ENCODE measurements around the gene OLFML2A. TPM values are rescaled to one million over a fixed set of nuclear protein-coding genes. Genes with fewer than 3 reads are reported as not detected.

Gene OLFML2A
- total and polyA plus RNA-seq, 2 of the 13 experiments (the other 11 are each of a cell fraction or from before 2014, with no cell fraction given) = 0.01 to 0.02 TPM

DNA sequence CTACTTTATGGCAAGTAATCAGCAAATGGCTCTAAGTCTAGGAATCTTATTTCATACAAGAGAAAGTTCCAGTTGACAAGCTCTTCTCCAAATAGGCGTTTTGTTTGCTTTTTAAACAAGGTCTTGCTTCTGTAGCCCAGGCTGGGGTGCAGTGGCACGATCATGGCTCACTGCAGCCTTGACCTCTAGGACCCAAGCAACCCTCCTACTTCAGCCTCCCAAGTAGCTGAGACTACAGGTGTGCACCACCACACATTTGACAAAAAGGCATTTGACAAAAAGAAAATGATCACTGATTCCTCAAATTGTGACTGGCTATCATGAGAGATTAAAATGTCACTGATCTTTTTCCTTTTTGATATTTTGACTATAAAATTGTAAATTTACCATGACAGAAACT is 37.6 kb upstream of the OLFML2A start (continued):
- TF ChIP-seq, protein P1, sequence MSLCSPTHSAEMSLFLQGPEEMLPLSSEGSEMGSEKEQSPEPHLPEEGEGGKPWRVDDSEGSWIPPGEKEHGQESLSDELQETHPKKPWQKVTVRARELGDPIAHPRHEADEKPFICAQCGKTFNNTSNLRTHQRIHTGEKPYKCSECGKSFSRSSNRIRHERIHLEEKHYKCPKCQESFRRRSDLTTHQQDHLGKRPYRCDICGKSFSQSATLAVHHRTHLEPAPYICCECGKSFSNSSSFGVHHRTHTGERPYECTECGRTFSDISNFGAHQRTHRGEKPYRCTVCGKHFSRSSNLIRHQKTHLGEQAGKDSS (CRISPR knock-in tag; IDR thresholded peaks at IDR 0.05; ENCODE audit: borderline replicate concordance, low read depth) = no peak
- no peak for TF ChIP-seq ZNF543 (CRISPR knock-in tag; IDR thresholded peaks at IDR 0.05)
- TF ChIP-seq KLF9 (CRISPR knock-in tag; IDR thresholded peaks at IDR 0.05; ENCODE audit: low read depth) = no peak
- peak; percentile 73 for TF ChIP-seq ZMYM3 (CRISPR knock-in tag; IDR thresholded peaks at IDR 0.05)
- TF ChIP-seq ZBTB1 (CRISPR knock-in tag; IDR thresholded peaks at IDR 0.05; ENCODE audit: borderline replicate concordance) = no peak
- no peak for TF ChIP-seq ZNF234 (CRISPR knock-in tag; conservative IDR thresholded peaks at IDR 0.05)
- TF ChIP-seq HNRNPK (IDR thresholded peaks at IDR 0.05; ENCODE audit: low read depth, low read length, poor library complexity, severe bottlenecking) = no peak
- no peak for TF ChIP-seq ZSCAN20 (CRISPR knock-in tag; IDR thresholded peaks at IDR 0.05; ENCODE audit: borderline replicate concordance)
- TF ChIP-seq, protein P2, sequence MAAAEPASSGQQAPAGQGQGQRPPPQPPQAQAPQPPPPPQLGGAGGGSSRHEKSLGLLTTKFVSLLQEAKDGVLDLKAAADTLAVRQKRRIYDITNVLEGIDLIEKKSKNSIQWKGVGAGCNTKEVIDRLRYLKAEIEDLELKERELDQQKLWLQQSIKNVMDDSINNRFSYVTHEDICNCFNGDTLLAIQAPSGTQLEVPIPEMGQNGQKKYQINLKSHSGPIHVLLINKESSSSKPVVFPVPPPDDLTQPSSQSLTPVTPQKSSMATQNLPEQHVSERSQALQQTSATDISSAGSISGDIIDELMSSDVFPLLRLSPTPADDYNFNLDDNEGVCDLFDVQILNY (CRISPR knock-in tag; conservative IDR thresholded peaks at IDR 0.05) = no peak
- no peak for TF ChIP-seq ZNF468 (CRISPR knock-in tag; IDR thresholded peaks at IDR 0.05)
- TF ChIP-seq ZNF841 (CRISPR knock-in tag; IDR thresholded peaks at IDR 0.05; ENCODE audit: borderline replicate concordance) = no peak
- no peak for TF ChIP-seq SAFB2 (CRISPR knock-in tag; IDR thresholded peaks at IDR 0.05; ENCODE audit: borderline replicate concordance, low read depth)

DNA sequence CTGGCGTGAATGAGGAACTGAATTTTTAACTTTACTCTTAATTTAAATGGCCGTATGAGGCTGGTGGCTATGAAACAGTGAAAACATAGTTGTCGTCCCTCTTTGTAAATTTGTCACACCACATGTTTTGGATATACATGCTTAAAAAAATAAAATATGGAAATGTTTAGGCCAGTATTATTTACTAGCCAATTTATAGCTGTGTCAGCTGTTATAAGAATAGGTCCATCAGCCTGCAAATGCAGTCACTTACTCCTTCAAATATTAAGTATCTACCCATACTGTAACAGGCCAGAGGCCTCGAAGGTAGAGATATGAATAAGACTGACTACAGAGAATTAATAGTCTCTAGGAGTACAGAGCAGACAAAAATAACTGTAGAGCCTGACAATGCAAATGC is 35.8 kb upstream of the OLFML2A start:
- H3K27me3 ChIP-seq (ENCODE audit: control insufficient read depth in 1 of 2, insufficient read depth in 2 of 2, low read length in 2 of 2) = no peaks in the 10 kb centered on the region
- H3K27ac ChIP-seq (ENCODE audit: extremely low read length, insufficient read depth, low read length) = no peak overlapping the region
- no peak overlapping the region for H2AFZ ChIP-seq (ENCODE audit: low read length)
- in situ Hi-C loops (cut with HindIII; ENCODE audit: extremely low pct_ligation_motif_present, low pct_unique_long_range_greater_than_20kb) = no loop called here
- no peaks in the 10 kb centered on the region for H4K20me1 ChIP-seq (ENCODE audit: insufficient read depth, low read length)
- no peaks in the 10 kb centered on the region; a peak in 2 of 5 replicates for H3K36me3 ChIP-seq (replicated peaks in 1 of 2; ENCODE audit: control insufficient read depth in 1 of 2, insufficient read depth in 2 of 2, low read length in 2 of 2)
- no peak overlapping the region for H3K9ac ChIP-seq (ENCODE audit: insufficient read depth, low read depth, low read length)
- 97% methylated on average over 4 of the region's 4 CpGs for WGBS (ENCODE audit: low lambda C conversion rate)
- ATAC-seq (no peak), FAIRE-seq (no peak), DNase-seq (ENCODE audit: low spot score) (no peak)
- BruUV-seq (replicated peaks) = no TSS peak
- H3K4me2 ChIP-seq (ENCODE audit: low read depth, low read length) = no peak overlapping the region
- TF ChIP-seq MAFF (IDR thresholded peaks at IDR 0.05; ENCODE audit: low read depth, low read length) = peak; percentile 64
- TF ChIP-seq MAFK (conservative IDR thresholded peaks at IDR 0.05 in 1 of 2, IDR thresholded peaks at IDR 0.05 in 1 of 2; ENCODE audit: low read length in 2 of 2) = peak; percentile 59 to 82; a peak in 3 of 4 replicates
- TF ChIP-seq HNF4A (CRISPR knock-in tag; IDR thresholded peaks at IDR 0.05) = no peak
- CTCF ChIA-PET (ENCODE audit: low intra/inter-chr PET ratio, low total read pairs) = no interaction called here
- intact Hi-C loops (cut with micrococcal nuclease; ENCODE audit: unreplicated experiment) = no loop called here
- POLR2A ChIA-PET = no interaction called here
- H3K4me1 ChIP-seq (ENCODE audit: insufficient read depth, low read length) = peaks cover 12% of the 10 kb centered on the region
- peaks cover 4% of the 10 kb centered on the region; the same call in 1 of the 2 replicates for H3K9me3 ChIP-seq (ENCODE audit: low read length)
- no peak overlapping the region for H3K4me3 ChIP-seq (replicated peaks in 1 of 3; ENCODE audit: insufficient read depth in 1 of 3, low read depth in 2 of 3, low read length in 3 of 3)
- peaks cover 39% of the 10 kb centered on the region for H3K79me2 ChIP-seq (ENCODE audit: insufficient read depth, low read length)

All from HepG2 (cell line).